K562 (cell line): ENCODE measurements around the gene UBN2. TPM values are rescaled to one million over a fixed set of nuclear protein-coding genes. Genes with fewer than 3 reads are reported as not detected.

ENCODE experiments used
- ATAC-seq: fragments of 200-7000 bp; cut with Tn5 transposase; 3 replicates; pipeline ENCODE4 v1.9.1; 2020; ENCODE audit warnings: moderate library complexity
- BruUV-seq: library from RNA; stranded (reverse); fragments of 400-500 nt; replicated peaks from 2 replicates; lab custom pipeline; 2021; lab: Mats Ljungman, UMichigan
- CTCF ChIA-PET: fragments of 300-600 bp; formaldehyde crosslinking; extraction: SDS; loops from one replicate; lab custom pipeline; 2021; ENCODE audit warnings: low intra/inter-chr PET ratio; lab: Yijun Ruan, JAX
- POLR2A ChIA-PET: fragments of 300-600, 350-650 bp; sonication (Branson Sonifier 250); formaldehyde crosslinking; extraction: SDS; loops from one replicate; lab custom pipeline; 2021; ENCODE audit warnings: antibody characterized with exemption, inconsistent platforms; lab: Yijun Ruan, JAX
- DNase-seq, 4 experiments: peaks; one replicate each; pipeline versions ENCODE4 v3.0.0 to v3.0.0-alpha.2; 2011 to 2018; ENCODE audit warnings: low spot score in 3 of 4, mixed read lengths in 3 of 4; ENCODE audit errors: extremely low read depth in 1 of 4
- FAIRE-seq: peaks from 2 replicates; lab custom pipeline; 2011; peaks lifted over from hg19 to GRCh38; lab: Jason Lieb, UNC
- H2AFZ ChIP-seq: 2 replicates; pipeline ENCODE4 v1.6.0; 2011; ENCODE audit warnings: low read depth, low read length, control low read depth, inconsistent platforms
- H3K27ac ChIP-seq: fragments of 200-600 bp; 3 replicates; pipeline ENCODE4 v1.8.0; 2011; ENCODE audit warnings: low read depth, mild to moderate bottlenecking, control low read depth, inconsistent platforms, low read length, moderate library complexity, mixed read lengths; ENCODE audit errors: extremely low read depth
- H3K27me3 ChIP-seq, 2 experiments: fragments of 300-600 bp in 1 of 2; 2 replicates in 1 of 2; 3 replicates in 1 of 2; pipeline versions ENCODE4 v1.6.0 to v1.8.0; 2011; ENCODE audit warnings: inconsistent platforms in 2 of 2, low read length in 2 of 2, mild to moderate bottlenecking in 1 of 2, mixed read lengths in 1 of 2, moderate library complexity in 1 of 2; ENCODE audit not compliant: control insufficient read depth in 2 of 2, insufficient read depth in 2 of 2
- H3K36me3 ChIP-seq: fragments of 300-600 bp; 3 replicates; pipeline ENCODE4 v1.8.0; 2011; ENCODE audit warnings: mild to moderate bottlenecking, low read length, inconsistent platforms; ENCODE audit not compliant: control insufficient read depth, insufficient read depth
- H3K4me1 ChIP-seq, 2 experiments: fragments of 200-600 bp in 1 of 2; replicated peaks in 1 of 2; 2 replicates in 1 of 2; 3 replicates in 1 of 2; pipeline versions ENCODE4 v1.5.1 to v1.8.0; 2011; ENCODE audit warnings: inconsistent platforms in 2 of 2, low read length in 2 of 2, mild to moderate bottlenecking in 1 of 2, mixed read lengths in 1 of 2, moderate library complexity in 1 of 2; ENCODE audit not compliant: control insufficient read depth in 2 of 2, insufficient read depth in 2 of 2
- H3K4me2 ChIP-seq: 2 replicates; pipeline ENCODE4 v1.6.1; 2011; ENCODE audit warnings: low read length, control low read depth, inconsistent platforms, mixed read lengths; ENCODE audit not compliant: insufficient read depth
- H3K4me3 ChIP-seq: fragments of 200-600 bp; sonication (generic), shearing (Covaris generic); 2 replicates; pipeline ENCODE4 v1.5.1; 2016; ENCODE audit warnings: control low read depth, inconsistent platforms
- H3K79me2 ChIP-seq: fragments of 200-600 bp; 3 replicates; pipeline ENCODE4 v1.8.0; 2011; ENCODE audit warnings: low read length, inconsistent platforms; ENCODE audit not compliant: control insufficient read depth, insufficient read depth
- H3K9ac ChIP-seq, 2 experiments: 2 replicates each; pipeline versions ENCODE4 v1.6.0 to v1.6.1; 2011; ENCODE audit warnings: low read depth in 2 of 2, low read length in 2 of 2, control low read depth in 1 of 2, inconsistent platforms in 1 of 2, mild to moderate bottlenecking in 1 of 2, mixed read lengths in 1 of 2; ENCODE audit not compliant: insufficient read depth in 1 of 2
- H3K9me1 ChIP-seq: one replicate; pipeline ENCODE4 v1.6.0; 2011; ENCODE audit warnings: inconsistent platforms, mild to moderate bottlenecking, low read length, moderate library complexity; ENCODE audit not compliant: control insufficient read depth, insufficient read depth
- H3K9me3 ChIP-seq: replicated peaks from 2 replicates; pipeline ENCODE4 v1.5.1; 2011; ENCODE audit warnings: low read depth, low read length, inconsistent platforms; ENCODE audit not compliant: control insufficient read depth, insufficient read depth
- H4K20me1 ChIP-seq: replicated peaks from 2 replicates; pipeline ENCODE4 v1.6.1; 2011; ENCODE audit warnings: low read length, inconsistent platforms, mixed read lengths; ENCODE audit not compliant: control insufficient read depth, insufficient read depth
- CBX3 ChIP-seq, 2 experiments: IDR thresholded peaks; 1 replicate in 1 of 2; 2 replicates in 1 of 2; pipeline ENCODE4 v1.6.1; 2012; ENCODE audit warnings: inconsistent platforms in 2 of 2, low read length in 2 of 2, borderline replicate concordance in 1 of 2, control low read depth in 1 of 2
- GATA2 ChIP-seq: sonication (generic); formaldehyde crosslinking; IDR thresholded peaks from 2 replicates; pipeline ENCODE4 v1.4.0; 2020; ENCODE audit warnings: mild to moderate bottlenecking, missing genetic modification reagents
- HNRNPL ChIP-seq: fragments of 200-400 bp; formaldehyde crosslinking; IDR thresholded peaks from 2 replicates; pipeline ENCODE4 v1.6.1; 2017; ENCODE audit warnings: low read depth, mild to moderate bottlenecking, low read length
- HOXB6 ChIP-seq: fragments of 250-450 bp; sonication (Bioruptor Pico); IDR thresholded peaks from 2 replicates; pipeline ENCODE4 v1.5.1; 2022; ENCODE audit warnings: mild to moderate bottlenecking, borderline replicate concordance
- MBD2 ChIP-seq: sonication (generic); IDR thresholded peaks from 2 replicates; pipeline ENCODE4 v1.6.1; 2016; ENCODE audit warnings: low read depth, borderline replicate concordance
- ZKSCAN1 ChIP-seq: fragments of 150-350 bp; IDR thresholded peaks from 2 replicates; pipeline ENCODE4 v1.6.1; 2016; ENCODE audit warnings: low read depth, low read length
- ZNF354B ChIP-seq: fragments of 250-450 bp; sonication (Bioruptor Pico); IDR thresholded peaks from 2 replicates; pipeline ENCODE4 v1.4.0; 2020
- ZNF668 ChIP-seq: fragments of 250-450 bp; sonication (Bioruptor Pico); IDR thresholded peaks from 2 replicates; pipeline ENCODE4 v1.8.0; 2022; ENCODE audit warnings: mild to moderate bottlenecking, inconsistent platforms
- ZNF695 ChIP-seq: fragments of 450-650 bp; formaldehyde crosslinking; IDR thresholded peaks from 2 replicates; pipeline ENCODE4 v1.4.0; 2020; ENCODE audit warnings: mild to moderate bottlenecking, moderate library complexity
- ZNF764 ChIP-seq: fragments of 250-450 bp; sonication (Bioruptor Pico); IDR thresholded peaks from 2 replicates; pipeline ENCODE4 v1.4.0; 2020; ENCODE audit warnings: low read depth, mild to moderate bottlenecking, moderate library complexity
- WGBS: fragments of 100-300 bp; shearing (Covaris generic); methylation state at CpG from one replicate; pipeline ENCODE4 v1.1.6; 2016; ENCODE audit warnings: low coverage, mixed read lengths; ENCODE audit not compliant: insufficient coverage; ENCODE audit errors: missing lambda C conversion rate; 5-methylcytosine and 5-hydroxymethylcytosine counted together
- in situ Hi-C: fragments of 300-500 bp; cut with MboI; formaldehyde crosslinking; loops from 4 replicates; pipeline ENCODE4 v1.15.0; 2018; ENCODE audit warnings: inconsistent platforms, mixed read lengths
- intact Hi-C: fragments of 100-400 bp; cut with micrococcal nuclease; formaldehyde crosslinking; loops from 2 replicates; pipeline ENCODE4 v1.14.2; 2022
- polyA plus RNA-seq, 8 experiments: library from polyadenylated mRNA; depleted of rRNA in 4 of 8; stranded (reverse) in 5 of 8; unstranded in 3 of 8; fragments of >200 nt; fragmentation: Nextera tagmentation in 2 of 8; fragmentation: Illumina TruSeq in 1 of 8; extraction: Ambion mirVana in 2 of 8; extraction: Trizol in 1 of 8; gene quantifications; 2 replicates each; pipeline versions ENCODE4 v1.2.1 to v1.2.3, GENCODE V29; 2011 to 2014; ENCODE audit warnings: inconsistent platforms in 1 of 8, missing spikeins in 1 of 8
- total RNA-seq, 7 experiments: library from RNA; depleted of rRNA in 6 of 7; stranded (reverse); fragments of >200 nt in 6 of 7; fragmentation: Illumina TruSeq in 2 of 7; extraction: Trizol in 2 of 7; gene quantifications; 2 replicates each; pipeline versions ENCODE4 v1.2.1 to v1.2.3, GENCODE V29; 2011 to 2021; ENCODE audit warnings: low replicate concordance in 1 of 7
- TF ChIP-seq, protein P1 (sequence below): fragments of 450-650 bp; formaldehyde crosslinking; IDR thresholded peaks from 2 replicates; pipeline ENCODE4 v1.4.0; 2020; ENCODE audit warnings: mild to moderate bottlenecking

UBN2 gene
- total and polyA plus RNA-seq, 9 of the 15 experiments (the other 6 are each of a cell fraction or from before 2014, with no cell fraction given) = 1.2 to 19.5 (median 9.9) TPM

- Histone ChIP-seq H4K20me1 (no peaks in the 10 kb centered on the region), H3K4me2 (peak overlapping the region; percentile 96; the same call in 1 of the 2 replicates), H3K27ac (peak overlapping the region; percentile 99; the same call in 2 of the 3 replicates), H3K79me2 (peaks cover 26% of the 10 kb centered on the region), H3K4me3 (no peak overlapping the region), H2AFZ (no peak overlapping the region), H3K27me3 (no peaks in the 10 kb centered on the region), H3K9me3 (peaks cover 12% of the 10 kb centered on the region), H3K36me3 (peaks cover 6% of the 10 kb centered on the region; the same call in 1 of the 3 replicates), H3K4me1 (peaks cover 4 to 9% of the 10 kb centered on the region in 2 experiments; a peak in 3 of 5 replicates), H3K9me1 (no peaks in the 10 kb centered on the region), H3K9ac (no peak overlapping the region)
- 91% methylated on average over 2 of the region's 2 CpGs for WGBS
- CTCF ChIA-PET = no interaction called here
- POLR2A ChIA-PET = interaction anchor here (0.7 to 1.7 kb wide), 5 partner anchors 9 to 206 kb away, joined by 3 to 23 read pairs (median 5); partner anchors contain the start of gene LUC7L2
- ATAC-seq (no peak), FAIRE-seq (no peak), DNase-seq (no peak)
- TF ChIP-seq GATA2 (0 out of 2 replicates have a peak, but pooled peaks have one; percentile 25), ZNF354B (no peak), ZKSCAN1 (no peak), CBX3 (IDR thresholded peaks at IDR 0.05; ENCODE audit: borderline replicate concordance in 1 of 2, low read length in 2 of 2) (peak in 1 of 2 experiments; percentile 8; a peak in 1 of 3 replicates), MBD2 (no peak), HNRNPL (no peak), ZNF668 (peak; percentile 30; the same call in 1 of the 2 replicates), ZNF695 (CRISPR knock-in tag) (no peak), HOXB6 (CRISPR knock-in tag) (0 out of 2 replicates have a peak, but pooled peaks have one; percentile 32), ZNF764 (no peak)
- TF ChIP-seq, protein P1, sequence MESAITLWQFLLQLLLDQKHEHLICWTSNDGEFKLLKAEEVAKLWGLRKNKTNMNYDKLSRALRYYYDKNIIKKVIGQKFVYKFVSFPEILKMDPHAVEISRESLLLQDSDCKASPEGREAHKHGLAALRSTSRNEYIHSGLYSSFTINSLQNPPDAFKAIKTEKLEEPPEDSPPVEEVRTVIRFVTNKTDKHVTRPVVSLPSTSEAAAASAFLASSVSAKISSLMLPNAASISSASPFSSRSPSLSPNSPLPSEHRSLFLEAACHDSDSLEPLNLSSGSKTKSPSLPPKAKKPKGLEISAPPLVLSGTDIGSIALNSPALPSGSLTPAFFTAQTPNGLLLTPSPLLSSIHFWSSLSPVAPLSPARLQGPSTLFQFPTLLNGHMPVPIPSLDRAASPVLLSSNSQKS (CRISPR knock-in tag) = no peak
- no TSS peak for BruUV-seq
- in situ Hi-C loops = no loop called here
- intact Hi-C loops = no loop called here
These were observed 108.0 kb downstream of the UBN2 start for GRCh38 chr7:139339025-139339424.
